H1 (cell line): Measurements from ENCODE around the gene TBC1D13. TPM values are rescaled to one million over a fixed set of nuclear protein-coding genes. Genes with fewer than 3 reads are reported as not detected.

Experiments used
- CBX5 ChIP-seq: fragments of 300-800, 300-1000 bp; sonication (generic); IDR thresholded peaks from 2 replicates; pipeline ENCODE4 v1.7.1; 2016; ENCODE audit warnings: antibody characterized with exemption, low read length, low read depth
- CHD7 ChIP-seq: fragments of 300-600 bp; sonication (generic); IDR thresholded peaks from 2 replicates; pipeline ENCODE4 v1.7.1; 2012; ENCODE audit warnings: low read length, moderate library complexity, mild to moderate bottlenecking, inconsistent platforms; ENCODE audit not compliant: insufficient replicate concordance
- EP300 ChIP-seq, 2 experiments: IDR thresholded peaks; 1 replicate in 1 of 2; 2 replicates in 1 of 2; pipeline ENCODE4 v1.6.1; 2011 to 2012; ENCODE audit warnings: low read depth in 2 of 2, low read length in 2 of 2, mild to moderate bottlenecking in 2 of 2, borderline replicate concordance in 1 of 2, inconsistent platforms in 1 of 2, moderate library complexity in 1 of 2
- GABPA ChIP-seq: IDR thresholded peaks from 2 replicates; pipeline ENCODE4 v1.6.1; 2011; ENCODE audit warnings: mild to moderate bottlenecking, low read length, moderate library complexity, borderline replicate concordance; ENCODE audit not compliant: insufficient read depth
- GTF2F1 ChIP-seq: IDR thresholded peaks from 2 replicates; pipeline ENCODE4 v1.6.1; 2012; ENCODE audit warnings: low read depth, low read length, improper control_type of control experiment, borderline replicate concordance
- NANOG ChIP-seq: IDR thresholded peaks from 2 replicates; pipeline ENCODE4 v1.6.1; 2011; ENCODE audit warnings: low read length, low read depth, mild to moderate bottlenecking, inconsistent platforms; ENCODE audit not compliant: insufficient read depth, poor library complexity, severe bottlenecking
- POLR2AphosphoS5 ChIP-seq: IDR thresholded peaks from 2 replicates; pipeline ENCODE4 v1.6.1; 2011; ENCODE audit warnings: low read depth, low read length
- YY1 ChIP-seq: IDR thresholded peaks from 2 replicates; pipeline ENCODE4 v1.6.1; 2011; ENCODE audit warnings: low read depth, mild to moderate bottlenecking, low read length
- ZNF274 ChIP-seq: IDR thresholded peaks from 2 replicates; pipeline ENCODE4 v1.7.0; 2012; ENCODE audit warnings: low read length, borderline replicate concordance; ENCODE audit errors: extremely low read depth
- polyA plus RNA-seq, 7 experiments: library from polyadenylated mRNA; depleted of rRNA in 3 of 7; stranded (reverse) in 5 of 7; unstranded in 2 of 7; fragments of >200 nt in 5 of 7; fragments of 200-250 nt in 2 of 7; gene quantifications; 1 replicate in 5 of 7; 2 replicates in 1 of 7; 4 replicates in 1 of 7; pipeline versions ENCODE4 v1.2.1 to v1.2.3, GENCODE V29; 2011 to 2013; ENCODE audit warnings: missing spikeins in 2 of 7, mixed read lengths in 2 of 7
- total RNA-seq: library from RNA; stranded (reverse); fragmentation: NEBNext Ultra II Directional; extraction: Animal tissue kit (Norgen Biotek cat#: 25700); gene quantifications from 2 replicates; pipeline ENCODE4 v1.2.1, GENCODE V29; 2021

Gene TBC1D13
- total and polyA plus RNA-seq, 2 of the 8 experiments (the other 6 are each of a cell fraction or from before 2014, with no cell fraction given) = 21.3 to 24.7 TPM

- TF ChIP-seq CHD7 = no peak
- TF ChIP-seq GABPA = 0 out of 2 replicates have a peak, but pooled peaks have one; percentile 45
- TF ChIP-seq CBX5 = no peak
- TF ChIP-seq YY1 = no peak
- no peak for TF ChIP-seq EP300 (IDR thresholded peaks at IDR 0.05; ENCODE audit: borderline replicate concordance in 1 of 2, low read depth in 2 of 2, low read length in 2 of 2)
- TF ChIP-seq ZNF274 = no peak
- no peak for TF ChIP-seq GTF2F1
- TF ChIP-seq POLR2AphosphoS5 = peak; percentile 67; the same call in 1 of the 2 replicates
- no peak for TF ChIP-seq NANOG
Observed at GRCh38 chr9:128818839-128819715, 32.0 kb downstream of the TBC1D13 start (continued).
